HG03025 (cell line): Measurements from ENCODE around the gene SHCBP1.
"Not testable (repeated sequence)": the region's sequence is repeated elsewhere in the genome, so short reads cannot be mapped to it uniquely, and the experiment has no call there.

Experiments used
- ATAC-seq: cut with Tn5 transposase; IDR thresholded peaks from one replicate; pipeline ENCODE4 v1.9.1; 2021; ENCODE audit warnings: mild to moderate bottlenecking, moderate library complexity; ENCODE audit not compliant: unreplicated experiment, low FRiP score

SHCBP1 gene

DNA sequence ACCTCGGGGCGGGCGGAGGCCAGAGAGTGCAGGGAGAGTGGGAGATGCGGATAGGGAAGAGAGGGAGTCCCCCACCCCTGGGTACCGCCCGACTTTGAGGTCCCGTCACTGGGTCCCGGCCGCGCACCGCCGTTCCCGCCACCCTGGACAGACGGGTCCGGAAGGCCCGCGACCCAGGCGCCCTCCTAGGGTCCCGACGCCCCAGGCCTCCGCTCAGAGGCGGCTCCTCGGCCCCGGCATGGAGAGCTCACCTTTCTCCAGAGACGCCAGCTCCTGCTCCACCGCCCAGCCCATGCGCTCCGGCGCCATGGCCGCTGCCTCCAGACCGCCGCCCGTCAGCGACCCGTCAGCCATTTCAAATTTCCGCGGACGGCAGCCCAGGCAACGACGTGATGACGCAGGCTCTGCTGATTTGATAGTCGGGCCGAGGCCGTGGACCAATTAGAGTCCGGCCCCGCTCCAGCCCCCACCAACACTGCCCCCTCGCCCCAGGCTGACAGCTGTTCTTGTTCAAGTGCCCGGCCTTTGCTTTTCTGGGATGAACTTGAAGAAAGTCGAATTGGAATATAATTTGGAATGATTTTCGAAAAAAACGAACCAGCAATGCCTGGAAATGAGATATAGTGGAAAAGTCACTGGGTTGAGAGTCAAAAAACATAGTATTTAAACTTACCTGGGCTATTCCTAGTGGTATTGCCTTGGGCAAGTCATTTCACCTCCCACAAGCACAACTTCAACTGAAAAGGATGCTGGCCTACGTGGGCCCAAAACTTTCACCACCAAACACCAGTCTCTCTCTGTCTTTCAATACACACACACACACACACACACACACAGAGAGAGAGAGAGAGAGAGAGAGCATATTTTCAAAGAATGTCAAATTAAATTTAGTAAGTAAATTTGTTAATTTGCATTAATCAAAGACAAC lies at the start of gene SHCBP1:
Gene SHCBP1 (minus strand): TSS at position 374 of the 928 bp plus-strand sequence. CDS start 20 bp downstream, at position 354.
- ATAC-seq, result peak; percentile 72

DNA sequence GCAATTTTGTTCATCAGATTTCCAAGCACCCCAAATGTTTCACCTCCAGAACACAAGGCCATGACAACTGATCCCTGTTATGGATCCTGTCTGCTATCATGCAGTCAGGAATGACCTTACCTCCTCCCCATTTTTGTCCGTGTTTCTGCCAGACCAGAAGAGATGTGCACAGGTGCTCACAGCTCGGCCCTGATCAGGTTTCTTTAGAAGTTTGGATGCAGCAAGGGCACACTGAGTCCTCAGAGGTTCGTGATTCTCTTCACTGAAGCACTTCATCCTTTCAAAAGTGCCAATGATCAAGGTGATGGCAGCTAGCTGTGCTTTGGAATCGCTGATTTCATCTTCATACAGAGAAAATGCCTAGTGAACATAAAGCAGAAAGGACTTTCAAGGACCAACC lies 40.9 kb upstream of the SHCBP1 start:
- ATAC-seq, result no peak

GRCh38 chr16:46658925-46659324 lies 37.7 kb upstream of the SHCBP1 start:
- peak; percentile 82 for ATAC-seq

DNA sequence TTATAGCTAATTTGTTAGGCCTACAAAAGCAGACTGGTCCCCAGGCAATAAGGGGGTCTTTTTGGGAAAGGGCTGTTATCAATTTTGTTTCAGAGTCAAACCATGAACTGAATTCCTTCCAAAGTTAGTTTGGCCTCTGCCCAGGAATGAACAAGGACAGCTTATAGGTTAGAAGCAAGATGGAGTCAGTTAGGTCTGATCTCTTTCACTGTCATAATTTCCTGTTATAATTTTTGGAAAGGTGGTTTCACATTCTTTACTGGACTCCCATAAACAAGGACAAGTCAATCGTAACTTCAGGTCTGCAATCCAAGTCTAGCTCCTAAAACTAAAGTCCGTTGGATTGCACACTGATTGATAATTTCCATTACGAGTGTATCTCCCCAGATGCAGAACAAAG lies 30.1 kb upstream of the SHCBP1 start:
- no peak for ATAC-seq

GRCh38 chr16:46650254-46650623 lies 29.1 kb upstream of the SHCBP1 start:
- ATAC-seq, result no peak

- ATAC-seq, result no peak
Observed at GRCh38 chr16:46649588-46650253, 28.5 kb upstream of the SHCBP1 start.

GRCh38 chr16:46648656-46649055 lies 27.5 kb upstream of the SHCBP1 start:
- no peak for ATAC-seq

DNA sequence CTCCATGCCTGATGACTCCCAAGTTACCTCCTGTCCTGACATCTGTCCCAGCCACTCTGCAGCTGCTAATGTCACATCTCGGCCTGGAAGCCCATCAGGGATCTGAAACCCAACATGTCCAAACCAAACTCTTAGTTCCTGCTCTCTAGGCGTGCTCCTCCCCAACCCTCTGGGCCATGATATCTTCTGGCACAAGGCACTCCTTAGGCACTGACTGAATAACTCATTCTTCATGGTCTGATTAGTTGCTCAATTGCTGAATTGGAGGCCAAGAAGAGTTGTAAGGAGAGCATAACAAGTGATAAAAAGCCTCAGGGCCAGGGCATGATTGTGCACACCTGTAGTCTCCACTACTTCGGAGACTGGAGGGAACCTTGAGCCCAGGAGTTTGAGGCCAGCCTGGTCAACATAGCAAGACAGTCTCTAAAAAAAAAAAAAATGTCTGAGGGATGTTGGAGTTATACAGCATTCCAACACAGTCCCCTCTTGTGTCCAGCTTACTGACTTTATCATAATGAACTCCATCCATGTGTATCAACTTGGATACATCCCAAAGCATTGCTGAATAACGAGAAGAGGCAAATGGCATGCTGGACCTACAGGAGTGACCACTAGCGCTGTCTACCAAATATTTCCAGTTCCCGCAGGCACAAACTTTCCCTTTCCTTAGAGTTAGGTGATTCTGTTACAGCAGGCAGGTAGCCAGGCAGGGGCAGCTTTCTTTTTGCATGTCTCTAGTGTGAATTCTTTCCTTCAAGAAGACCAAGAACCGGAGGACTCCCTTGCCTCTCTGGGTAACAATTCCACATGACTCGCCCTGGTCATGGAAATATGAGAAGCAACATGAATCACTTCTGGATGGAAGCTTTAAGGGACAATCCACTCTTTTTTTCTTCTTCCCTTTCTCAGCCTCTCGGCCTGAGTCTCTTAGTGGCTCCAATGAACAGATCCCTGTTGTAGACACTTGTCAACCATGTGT lies 18.1 kb upstream of the SHCBP1 start:
- ATAC-seq, result no peak

GRCh38 chr16:46632778-46633733 lies 11.9 kb upstream of the SHCBP1 start:
- no peak for ATAC-seq

DNA sequence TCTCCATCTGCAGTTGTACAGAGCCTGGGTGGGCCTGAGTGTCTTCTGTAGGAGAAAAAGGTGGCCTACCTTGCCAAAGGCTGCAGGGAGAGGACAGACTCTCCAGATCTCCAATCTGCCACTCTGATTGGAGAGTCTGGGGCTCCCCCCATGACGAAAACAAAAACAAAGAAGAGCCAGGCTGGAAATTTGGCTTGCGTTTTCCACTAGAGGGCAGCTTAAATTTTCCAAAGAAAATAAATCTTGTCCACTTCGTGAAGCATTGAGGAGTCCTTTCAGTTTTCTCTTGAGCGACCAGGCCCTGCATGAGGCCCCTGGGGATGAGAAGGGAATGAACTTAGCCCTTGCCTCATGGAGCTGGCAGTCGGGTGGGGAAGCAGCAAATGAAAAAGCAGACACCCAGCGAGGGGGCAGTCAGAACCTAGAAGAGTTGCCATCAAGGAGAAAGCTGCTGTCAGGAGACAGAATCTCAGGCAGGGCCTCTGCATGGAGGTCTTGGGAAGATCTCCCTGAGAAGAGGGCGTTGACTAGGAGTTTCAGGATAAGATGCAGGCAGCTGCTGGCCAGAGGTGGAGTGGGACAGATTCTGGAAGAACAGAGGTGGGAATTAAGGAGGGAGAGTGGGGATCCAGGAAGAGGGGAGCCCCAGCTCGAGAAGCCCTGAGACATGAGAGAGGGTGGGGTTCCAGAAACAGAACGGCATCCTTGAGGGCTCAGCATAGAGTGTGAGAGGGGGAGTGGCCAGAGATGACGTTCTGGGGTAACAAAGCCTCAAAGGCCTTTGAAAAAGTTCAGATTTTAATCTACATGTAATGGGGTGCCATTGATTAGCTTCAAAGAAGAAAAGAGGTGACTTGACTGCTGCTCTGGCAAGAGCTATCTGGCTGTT lies 8.4 kb upstream of the SHCBP1 start:
- no peak for ATAC-seq

DNA sequence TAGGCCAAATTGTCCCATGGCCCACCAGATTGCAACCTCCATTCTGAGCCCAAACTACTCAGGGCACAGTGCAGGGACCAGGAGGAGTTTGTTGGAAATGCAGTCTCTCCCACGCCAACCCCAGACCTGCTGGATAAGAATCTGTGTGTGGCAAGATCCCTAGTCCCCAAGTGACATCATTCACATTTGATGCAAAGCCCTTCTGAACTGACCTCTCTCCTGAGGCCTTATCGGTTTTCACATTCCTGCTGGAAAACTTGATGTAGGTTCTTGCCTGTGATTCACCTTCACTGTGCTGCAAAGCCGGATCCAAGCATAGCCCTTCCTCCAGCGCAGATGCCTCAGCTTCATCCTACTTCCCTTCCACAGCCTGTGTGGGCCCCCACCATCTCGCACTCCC lies 6.6 kb upstream of the SHCBP1 start:
- ATAC-seq, result no peak

DNA sequence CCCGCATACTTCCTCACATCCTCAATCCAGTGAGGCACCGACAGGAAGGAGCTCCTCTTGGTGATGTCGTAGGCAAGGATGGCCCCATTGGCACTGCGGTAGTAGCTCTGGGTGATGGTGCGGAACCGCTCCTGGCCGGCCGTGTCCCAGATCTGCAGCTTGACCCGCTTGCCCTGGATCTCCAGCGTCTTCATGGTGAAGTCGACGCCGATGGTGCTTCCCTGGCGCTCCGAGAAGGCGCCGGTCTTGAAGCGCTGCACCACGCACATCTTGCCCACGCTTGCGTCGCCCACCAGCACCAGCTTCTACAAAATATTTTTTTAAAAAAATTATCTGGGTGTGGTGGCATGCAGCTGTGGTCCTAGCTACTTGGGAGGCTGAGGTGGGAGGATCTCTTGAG lies 5.5 kb upstream of the SHCBP1 start:
- not testable (repeated sequence) for ATAC-seq

DNA sequence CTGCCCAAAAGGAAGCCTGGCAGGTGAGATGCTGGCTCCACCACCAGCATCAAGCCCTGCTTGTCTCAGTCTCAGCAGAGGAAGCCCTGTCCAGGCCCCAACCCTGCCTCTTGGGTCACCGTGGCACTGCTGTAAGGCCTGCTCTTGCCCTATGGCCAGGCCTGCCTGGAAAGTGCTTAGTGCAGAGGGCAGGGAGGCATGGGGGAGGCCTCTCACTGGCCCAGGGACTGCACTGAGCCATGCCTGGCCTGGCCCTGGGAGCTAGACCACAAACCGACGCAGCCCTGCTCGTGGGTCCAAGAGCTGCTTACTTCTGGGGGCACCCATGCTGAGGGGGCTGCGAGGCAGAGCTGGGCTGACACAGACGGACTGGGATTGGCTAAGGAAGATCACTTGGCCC lies 3.7 kb upstream of the SHCBP1 start:
- not testable (repeated sequence) for ATAC-seq

DNA sequence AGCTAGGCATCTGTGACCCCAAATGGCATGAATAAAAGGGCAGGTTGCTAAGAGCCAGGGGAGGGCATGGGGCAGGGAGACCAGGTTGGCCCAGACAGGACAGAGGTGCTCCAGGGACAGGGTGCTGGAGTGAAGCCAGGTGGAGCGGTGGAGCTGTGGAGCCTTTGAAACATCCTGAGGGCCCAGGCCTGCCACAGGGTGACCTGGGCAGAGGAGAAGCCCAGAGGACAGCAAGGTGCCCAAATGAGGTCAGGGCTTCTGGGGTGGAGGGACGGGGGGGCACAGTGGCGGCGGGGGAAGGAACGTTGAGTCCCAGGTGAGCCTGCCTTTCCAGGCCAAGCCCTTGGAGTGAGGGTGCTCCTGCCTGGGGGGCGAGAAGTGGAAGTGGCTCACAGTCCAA lies 2.5 kb upstream of the SHCBP1 start:
- not testable (repeated sequence) for ATAC-seq

GRCh38 chr16:46623246-46623645 lies 2.1 kb upstream of the SHCBP1 start:
- ATAC-seq, result not testable (repeated sequence)

GRCh38 chr16:46621934-46622676 lies 926 bp upstream of the SHCBP1 start:
- no peak for ATAC-seq

GRCh38 chr16:46620266-46621005 lies 743 bp downstream of the SHCBP1 start:
- peak; percentile 23 for ATAC-seq
